Breast epithelium (tissue), 3 donors: ENCODE data around the gene KLF8.

Experiments
- POLR2A ChIP-seq: fragments of 450-650 bp; IDR thresholded peaks from one replicate; pipeline ENCODE4 v1.6.1; 2016; ENCODE audit warnings: antibody characterized with exemption, mild to moderate bottlenecking, moderate library complexity
- POLR2AphosphoS5 ChIP-seq, 3 donors: sonication (generic); formaldehyde crosslinking; IDR thresholded peaks; one replicate each; pipeline ENCODE4 v1.6.1; 2017; ENCODE audit warnings: antibody characterized with exemption in 3 of 3

DNA sequence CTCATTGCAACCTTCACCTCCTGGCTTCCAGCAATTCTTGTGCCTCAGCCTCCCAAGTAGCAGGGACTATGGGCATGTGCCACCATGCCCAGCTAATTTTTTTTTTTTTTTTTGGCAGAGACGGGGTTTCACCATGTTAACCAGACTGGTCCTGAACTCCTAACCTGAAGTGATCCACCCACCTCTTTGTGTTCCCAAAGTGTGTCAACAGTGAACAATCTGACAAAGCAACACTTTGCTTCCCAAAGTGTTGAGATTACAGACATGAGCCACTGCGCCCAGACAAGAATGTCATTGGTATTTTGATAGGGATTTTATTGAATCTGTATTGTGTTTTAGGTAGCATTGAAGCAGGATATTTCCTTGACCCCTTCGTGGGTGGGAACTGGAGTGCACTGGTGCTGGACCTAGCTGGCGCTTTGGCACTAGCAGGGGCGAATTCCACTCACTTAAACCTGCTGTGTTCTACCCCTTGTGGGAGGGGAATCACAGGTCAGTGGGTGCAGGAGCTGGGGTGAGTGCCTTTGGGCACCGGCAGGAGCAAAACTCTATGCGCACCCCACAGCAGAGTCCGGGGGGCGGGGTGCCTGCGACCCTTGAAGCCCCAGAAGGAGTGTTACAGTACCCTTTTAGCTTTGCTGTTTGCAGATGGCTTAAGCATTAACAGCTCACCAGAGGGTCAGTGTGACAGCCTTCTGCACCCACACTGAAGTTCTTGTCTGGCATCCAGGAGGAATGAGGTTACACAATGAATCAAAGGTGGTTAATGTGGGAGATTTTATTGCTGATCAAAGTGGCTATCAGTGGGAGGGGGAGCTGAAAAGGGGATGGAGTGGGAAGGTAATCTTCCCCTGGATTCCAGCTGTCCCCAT is 21.9 kb downstream of the KLF8 start:
- TF ChIP-seq POLR2AphosphoS5 (IDR thresholded peaks at IDR 0.05) (no peak), POLR2A (no peak)
